A549 (cell line): ENCODE results near the gene PPP4C. TPM values are rescaled to one million over a fixed set of nuclear protein-coding genes. Genes with fewer than 3 reads are reported as not detected.
"Not testable (repeated sequence)": the region's sequence is repeated elsewhere in the genome, so short reads cannot be mapped to it uniquely, and the experiment has no call there.

Experiments used
- ATAC-seq, 2 experiments: fragments of 200-7000 bp in 1 of 2; fragments of >200 bp in 1 of 2; cut with Nextera tagmentation in 1 of 2; cut with Tn5 transposase in 1 of 2; 3 replicates each; pipeline versions ENCODE4 v1.8.0 to v1.9.1; 2018 to 2020; ENCODE audit warnings: mild to moderate bottlenecking in 1 of 2, moderate library complexity in 1 of 2
- CTCF ChIA-PET: fragments of 300-600 bp; sonication (Branson Sonifier 250); formaldehyde crosslinking; extraction: SDS; loops from one replicate; lab custom pipeline; 2021; ENCODE audit warnings: antibody characterized with exemption, inconsistent platforms; lab: Yijun Ruan, JAX
- POLR2A ChIA-PET: fragments of 350-600 bp; formaldehyde crosslinking; extraction: SDS; loops from one replicate; lab custom pipeline; 2021; ENCODE audit warnings: antibody characterized with exemption, inconsistent platforms; lab: Yijun Ruan, JAX
- DNase-seq, 2 experiments: peaks; one replicate each; pipeline versions ENCODE4 v3.0.0 to v3.0.0-alpha.2; 2011 to 2016; ENCODE audit warnings: low read depth in 1 of 2, low spot score in 1 of 2
- FAIRE-seq: peaks from 2 replicates; lab custom pipeline; 2011; peaks lifted over from hg19 to GRCh38; lab: Jason Lieb, UNC
- H3K27ac ChIP-seq, 2 experiments: fragments of >200 bp; sonication (Bioruptor Twin); formaldehyde crosslinking; 3 replicates each; pipeline ENCODE4 v1.5.1; 2016 to 2017
- H3K4me1 ChIP-seq: fragments of >200 bp; sonication (Bioruptor Twin); formaldehyde crosslinking; 3 replicates; pipeline ENCODE4 v1.6.1; 2016
- H3K4me2 ChIP-seq: fragments of >200 bp; sonication (Bioruptor Twin); formaldehyde crosslinking; 3 replicates; pipeline ENCODE4 v1.6.1; 2016
- H3K4me3 ChIP-seq: fragments of >200 bp; sonication (Bioruptor Twin); formaldehyde crosslinking; 3 replicates; pipeline ENCODE4 v1.5.1; 2016
- H3K9me3 ChIP-seq: fragments of >200 bp; sonication (Bioruptor Twin); formaldehyde crosslinking; 3 replicates; pipeline ENCODE4 v1.6.1; 2016
- CBX8 ChIP-seq: fragments of 200-600 bp; sonication (generic); IDR thresholded peaks from 2 replicates; pipeline ENCODE4 v1.6.1; 2016
- CEBPB ChIP-seq, 2 experiments: fragments of >200 bp in 1 of 2; sonication (Bioruptor Twin) in 1 of 2; formaldehyde crosslinking in 1 of 2; IDR thresholded peaks; 2 replicates each; pipeline ENCODE4 v1.6.1; 2012 to 2016
- EHF ChIP-seq: fragments of 250-450 bp; sonication (Bioruptor Pico); IDR thresholded peaks from 2 replicates; pipeline ENCODE4 v1.5.0; 2020; ENCODE audit warnings: mild to moderate bottlenecking
- ESRRA ChIP-seq: fragments of 150-350 bp; IDR thresholded peaks from 2 replicates; pipeline ENCODE4 v1.6.1; 2014; ENCODE audit warnings: mild to moderate bottlenecking, low read length, borderline replicate concordance
- FOSB ChIP-seq: fragments of 250-450 bp; sonication (Bioruptor Pico); IDR thresholded peaks from 2 replicates; pipeline ENCODE4 v1.5.0; 2020; ENCODE audit warnings: mild to moderate bottlenecking, moderate library complexity
- GATA3 ChIP-seq: IDR thresholded peaks from 2 replicates; pipeline ENCODE4 v1.6.1; 2012; ENCODE audit warnings: borderline replicate concordance
- HDAC2 ChIP-seq: fragments of 200-600 bp; sonication (generic); IDR thresholded peaks from 2 replicates; pipeline ENCODE4 v1.6.1; 2016
- HES2 ChIP-seq: fragments of >200 bp; sonication (Bioruptor Twin); formaldehyde crosslinking; IDR thresholded peaks from 2 replicates; pipeline ENCODE4 v1.6.1; 2016
- JUN ChIP-seq, 2 experiments: fragments of >200 bp; sonication (Bioruptor Twin); formaldehyde crosslinking; IDR thresholded peaks; 2 replicates in 1 of 2; 3 replicates in 1 of 2; pipeline ENCODE4 v1.6.1; 2016 to 2017
- JUNB ChIP-seq: fragments of >200 bp; sonication (Bioruptor Twin); formaldehyde crosslinking; IDR thresholded peaks from 2 replicates; pipeline ENCODE4 v1.6.1; 2016
- KDM1A ChIP-seq: fragments of 200-600 bp; sonication (generic); IDR thresholded peaks from 2 replicates; pipeline ENCODE4 v1.6.1; 2016; ENCODE audit warnings: low read depth, mild to moderate bottlenecking
- MAFK ChIP-seq: fragments of 450-650 bp; IDR thresholded peaks from 2 replicates; pipeline ENCODE4 v1.6.1; 2014; ENCODE audit not compliant: partially characterized antibody
- MAZ ChIP-seq: fragments of 150-350 bp; IDR thresholded peaks from 2 replicates; pipeline ENCODE4 v1.6.1; 2014; ENCODE audit warnings: antibody characterized with exemption, low read depth, low read length, borderline replicate concordance
- RCOR1 ChIP-seq: fragments of 150-350 bp; IDR thresholded peaks from 2 replicates; pipeline ENCODE4 v1.6.1; 2014; ENCODE audit warnings: antibody characterized with exemption, low read length, low read depth
- RFX5 ChIP-seq: fragments of 450-650 bp; IDR thresholded peaks from 2 replicates; pipeline ENCODE4 v1.7.1; 2014; ENCODE audit warnings: antibody characterized with exemption, mild to moderate bottlenecking, moderate library complexity
- RNF2 ChIP-seq: fragments of 200-600 bp; sonication (generic); IDR thresholded peaks from 2 replicates; pipeline ENCODE4 v1.6.1; 2016; ENCODE audit warnings: low read depth, mild to moderate bottlenecking, antibody characterized with exemption, moderate library complexity, borderline replicate concordance
- SREBF2 ChIP-seq: fragments of 450-650 bp; IDR thresholded peaks from 2 replicates; pipeline ENCODE4 v1.6.1; 2014; ENCODE audit warnings: mild to moderate bottlenecking, moderate library complexity
- ZC3H11A ChIP-seq: fragments of 450-650 bp; IDR thresholded peaks from 2 replicates; pipeline ENCODE4 v1.6.1; 2014; ENCODE audit warnings: antibody characterized with exemption, mild to moderate bottlenecking
- WGBS: methylation state at CpG from one replicate; pipeline ENCODE4 v1.1.6; 2017; ENCODE audit errors: missing lambda C conversion rate; 5-methylcytosine and 5-hydroxymethylcytosine counted together
- polyA plus RNA-seq, 4 experiments: library from polyadenylated mRNA; depleted of rRNA in 3 of 4; stranded (reverse); fragments of >200 nt; fragmentation: RNase III in 1 of 4; extraction: RNeasy Plus Mini Kit Qiagen cat#74134 plus additional on column Dnase treatment in 1 of 4; gene quantifications; 2 replicates in 3 of 4; 3 replicates in 1 of 4; pipeline ENCODE4 v1.2.3, GENCODE V29; 2011 to 2017
- TF ChIP-seq, protein P1 (sequence below): IDR thresholded peaks from 2 replicates; pipeline ENCODE4 v1.6.1; 2012

Gene PPP4C
- polyA plus RNA-seq, 2 of the 4 experiments (the other 2 are of a cell fraction), result 102 to 115 TPM

GRCh38 chr16:30113031-30113710 lies 37.4 kb downstream of the PPP4C start, which contains the start of gene GDPD3:
TSS of gene GDPD3 (minus strand) at chr16:30113537. CDS start at chr16:30113478, 59 bp downstream.
- peak within 1 kb of the TSS; percentile 5 to 72; a peak in 3 of 6 replicates for H3K27ac ChIP-seq
- FAIRE-seq, result no peak
- CTCF ChIA-PET, result interaction anchor here (0.6 to 13.1 kb wide), 21 partner anchors 11 to 515 kb away, joined by 3 to 153 read pairs (median 5); partner anchors contain the start of genes DCTPP1, MAPK3, TBX6 and YPEL3
- POLR2A ChIA-PET, result interaction anchor here (0.6 kb wide), 1 partner anchor 11 kb away, joined by 3 read pairs; no protein-coding TSS in a partner anchor
- no peak for DNase-seq
- no peaks in the 10 kb centered on the region for H3K9me3 ChIP-seq
- H3K4me1 ChIP-seq, result peaks cover 19% of the 10 kb centered on the region
- ATAC-seq, result peak; percentile 35 to 67
- H3K4me2 ChIP-seq, result peak within 1 kb of the TSS; percentile 31
- no peak within 1 kb of the TSS for H3K4me3 ChIP-seq
- WGBS, result 77% methylated on average over 20 of the region's 20 CpGs
- TF ChIP-seq MAZ (no peak), RNF2 (no peak), ESRRA (no peak), ZC3H11A (no peak), SREBF2 (no peak), FOSB (CRISPR knock-in tag) (no peak), MAFK (no peak), CEBPB (IDR thresholded peaks at IDR 0.05) (no peak)

DNA sequence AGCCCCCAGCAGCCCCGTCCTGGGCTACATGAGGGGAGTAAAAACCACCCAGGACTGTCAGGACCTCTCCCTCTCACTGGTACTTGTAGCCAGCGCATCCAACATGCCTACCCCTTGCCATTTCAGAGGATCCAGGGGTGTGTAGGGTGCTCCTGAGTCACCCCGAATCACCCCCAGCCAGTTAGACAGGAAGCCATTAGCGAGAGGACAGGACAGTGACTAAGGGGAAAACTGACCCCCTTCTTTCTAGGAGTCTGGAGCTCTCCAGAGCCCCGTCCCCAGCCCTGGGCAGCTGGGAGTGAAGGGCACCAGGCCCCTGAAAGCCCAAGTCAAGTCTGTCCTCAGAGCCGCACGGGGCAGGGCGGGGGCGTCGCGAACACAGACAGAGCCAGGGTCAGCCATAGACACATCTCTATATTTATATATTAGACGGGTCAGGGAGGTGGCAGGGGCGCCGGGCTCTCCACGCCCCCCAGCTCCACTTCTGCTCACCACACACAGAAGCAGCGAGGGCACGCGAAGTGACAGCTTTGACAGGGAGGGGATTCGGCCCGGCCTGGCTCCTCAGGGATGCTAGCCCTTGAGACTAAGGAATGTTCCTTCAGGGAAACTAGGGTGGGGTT lies 38.0 kb downstream of the PPP4C start:
- H3K4me2 ChIP-seq, result peak overlapping the region; percentile 31; the same call in 2 of the 3 replicates
- POLR2A ChIA-PET, result interaction anchor here (0.6 kb wide), 1 partner anchor 10 kb away, joined by 3 read pairs; no protein-coding TSS in a partner anchor
- TF ChIP-seq KDM1A, result no peak

DNA sequence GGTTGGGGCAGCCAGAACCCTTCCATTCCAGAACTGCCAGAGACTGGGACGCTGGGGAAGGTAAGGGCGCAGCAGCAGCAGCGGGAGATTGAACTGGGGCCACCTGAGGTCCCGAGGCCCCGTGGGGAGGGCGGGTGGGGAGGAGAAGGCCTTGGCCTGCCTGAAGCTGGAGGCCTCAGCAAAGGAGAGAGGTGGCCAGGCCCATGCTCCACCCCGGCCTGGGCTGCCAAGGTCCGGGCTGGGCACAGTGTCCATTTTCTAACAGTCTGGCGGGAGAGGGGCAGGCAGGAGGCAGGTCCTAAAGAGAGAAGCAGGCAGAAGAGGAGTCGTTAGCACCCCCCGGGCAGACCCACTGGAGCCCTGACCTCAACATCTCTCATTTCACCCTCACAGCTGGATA lies 38.6 kb downstream of the PPP4C start:
- no peak overlapping the region for H3K4me2 ChIP-seq
- H3K4me3 ChIP-seq, result no peak overlapping the region
- DNase-seq, result no peak
- ChIA-PET POLR2A (no interaction called here), CTCF (interaction anchor here (1.1 to 13.1 kb wide), 6 partner anchors 10 to 414 kb away, joined by 3 to 153 read pairs (median 6); partner anchors contain the start of genes TBX6 and YPEL3)
- TF ChIP-seq MAZ (no peak), RFX5 (no peak), JUNB (no peak), GATA3 (no peak), HDAC2 (no peak), JUN (IDR thresholded peaks at IDR 0.05) (no peak), HES2 (no peak), EHF (CRISPR knock-in tag) (no peak), CBX8 (no peak), RCOR1 (no peak)
- TF ChIP-seq, protein P1, sequence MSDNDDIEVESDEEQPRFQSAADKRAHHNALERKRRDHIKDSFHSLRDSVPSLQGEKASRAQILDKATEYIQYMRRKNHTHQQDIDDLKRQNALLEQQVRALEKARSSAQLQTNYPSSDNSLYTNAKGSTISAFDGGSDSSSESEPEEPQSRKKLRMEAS, result no peak
- peaks cover 19% of the 10 kb centered on the region for H3K4me1 ChIP-seq
- peak overlapping the region in 1 of 2 experiments; percentile 72; a peak in 3 of 6 replicates for H3K27ac ChIP-seq
- no peak for FAIRE-seq
- WGBS, result 82% methylated on average over 7 of the region's 11 CpGs
- ATAC-seq, result no peak
- no peaks in the 10 kb centered on the region for H3K9me3 ChIP-seq

More for the DNA sequence above, 38.0 kb downstream of the PPP4C start:
- Histone ChIP-seq H3K9me3 (no peaks in the 10 kb centered on the region), H3K4me1 (peaks cover 19% of the 10 kb centered on the region), H3K4me3 (no peak overlapping the region), H3K27ac (peak overlapping the region in 1 of 2 experiments; percentile 72; a peak in 3 of 6 replicates)
- ATAC-seq, result peak; percentile 7 to 25; a peak in 3 of 6 replicates
- WGBS, result 86% methylated on average over 20 of the region's 20 CpGs
- no peak for FAIRE-seq
- DNase-seq, result no peak
- CTCF ChIA-PET, result interaction anchor here (0.6 to 13.1 kb wide), 14 partner anchors 10 to 413 kb away, joined by 3 to 153 read pairs (median 6); partner anchors contain the start of genes DCTPP1, MAPK3, TBX6 and YPEL3

DNA sequence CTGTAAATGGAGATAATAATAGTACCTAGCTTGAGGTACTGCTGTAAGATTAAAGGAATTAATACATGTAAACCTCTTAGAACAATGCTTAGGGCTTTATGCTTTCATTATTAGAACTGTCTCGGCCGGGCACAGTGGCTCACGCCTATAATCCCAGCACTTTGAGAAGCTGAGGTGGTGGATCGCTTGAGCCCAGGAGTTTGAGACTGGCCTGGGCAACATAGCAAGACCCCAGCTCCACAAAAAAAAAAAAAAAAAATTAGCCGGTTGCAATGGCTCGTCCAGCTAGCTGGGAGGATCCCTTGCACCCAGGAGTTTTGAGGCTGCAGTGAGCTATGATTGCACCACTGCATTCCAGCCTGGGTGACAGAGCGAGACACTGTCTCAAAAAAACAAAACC lies 39.0 kb downstream of the PPP4C start:
- DNase-seq, H3K27ac ChIP-seq, H3K4me2 ChIP-seq, H3K4me3 ChIP-seq, POLR2A ChIA-PET, H3K9me3 ChIP-seq, ATAC-seq, FAIRE-seq: not testable (repeated sequence)
- WGBS, result 84% methylated on average over 7 of the region's 7 CpGs
- CTCF ChIA-PET, result interaction anchor here (1.1 to 13.1 kb wide), 3 partner anchors 9 to 250 kb away, joined by 3 to 153 read pairs (median 6); partner anchors contain the start of genes TBX6 and YPEL3
- peaks cover 19% of the 10 kb centered on the region for H3K4me1 ChIP-seq
